ENCODE results near the gene HMBS.

DNA sequence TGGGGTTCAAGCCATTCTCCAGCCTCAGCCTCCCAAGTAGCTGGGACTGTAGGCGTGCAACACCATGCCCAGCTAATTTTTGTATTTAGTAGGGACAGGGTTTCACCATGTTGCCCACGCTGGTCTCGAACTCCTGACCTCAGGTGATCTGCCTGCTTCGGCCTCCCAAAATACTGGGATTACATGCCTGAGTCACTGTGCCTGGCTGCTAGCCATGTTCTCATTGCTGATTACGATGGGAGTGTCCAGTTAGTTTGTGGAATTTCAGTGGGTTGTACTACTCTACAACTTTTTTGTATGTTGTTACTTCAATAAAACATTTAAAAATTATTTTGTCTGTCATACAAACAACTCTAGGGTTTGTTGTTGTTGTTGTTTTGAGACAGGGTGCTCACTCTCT, 21.9 kb upstream of the HMBS start:
- TF ChIP-seq, protein P1, sequence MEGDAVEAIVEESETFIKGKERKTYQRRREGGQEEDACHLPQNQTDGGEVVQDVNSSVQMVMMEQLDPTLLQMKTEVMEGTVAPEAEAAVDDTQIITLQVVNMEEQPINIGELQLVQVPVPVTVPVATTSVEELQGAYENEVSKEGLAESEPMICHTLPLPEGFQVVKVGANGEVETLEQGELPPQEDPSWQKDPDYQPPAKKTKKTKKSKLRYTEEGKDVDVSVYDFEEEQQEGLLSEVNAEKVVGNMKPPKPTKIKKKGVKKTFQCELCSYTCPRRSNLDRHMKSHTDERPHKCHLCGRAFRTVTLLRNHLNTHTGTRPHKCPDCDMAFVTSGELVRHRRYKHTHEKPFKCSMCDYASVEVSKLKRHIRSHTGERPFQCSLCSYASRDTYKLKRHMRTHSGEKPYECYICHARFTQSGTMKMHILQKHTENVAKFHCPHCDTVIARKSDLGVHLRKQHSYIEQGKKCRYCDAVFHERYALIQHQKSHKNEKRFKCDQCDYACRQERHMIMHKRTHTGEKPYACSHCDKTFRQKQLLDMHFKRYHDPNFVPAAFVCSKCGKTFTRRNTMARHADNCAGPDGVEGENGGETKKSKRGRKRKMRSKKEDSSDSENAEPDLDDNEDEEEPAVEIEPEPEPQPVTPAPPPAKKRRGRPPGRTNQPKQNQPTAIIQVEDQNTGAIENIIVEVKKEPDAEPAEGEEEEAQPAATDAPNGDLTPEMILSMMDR (IDR thresholded peaks at IDR 0.05; ENCODE audit: low read length), result no peak
- TF ChIP-seq EZH2 (IDR thresholded peaks at IDR 0.05; ENCODE audit: borderline replicate concordance, low read length), result no peak
